OCI-LY1 (cell line): ENCODE data around the gene DDI1.

Experiments used
- CTCF ChIP-seq: fragments of 200-600 bp; sonication (generic), shearing (Covaris generic); IDR thresholded peaks from 2 replicates; pipeline ENCODE4 v1.5.1; 2017; ENCODE audit warnings: mild to moderate bottlenecking, antibody characterized with exemption, low read length, moderate library complexity, mixed read lengths
- EZH2 ChIP-seq: fragments of 200-600 bp; sonication (generic), shearing (Covaris generic); IDR thresholded peaks from 2 replicates; pipeline ENCODE4 v1.8.0; 2017; ENCODE audit warnings: borderline replicate concordance, mixed run types, mild to moderate bottlenecking, antibody characterized with exemption, low read length, moderate library complexity, mixed read lengths

DNA sequence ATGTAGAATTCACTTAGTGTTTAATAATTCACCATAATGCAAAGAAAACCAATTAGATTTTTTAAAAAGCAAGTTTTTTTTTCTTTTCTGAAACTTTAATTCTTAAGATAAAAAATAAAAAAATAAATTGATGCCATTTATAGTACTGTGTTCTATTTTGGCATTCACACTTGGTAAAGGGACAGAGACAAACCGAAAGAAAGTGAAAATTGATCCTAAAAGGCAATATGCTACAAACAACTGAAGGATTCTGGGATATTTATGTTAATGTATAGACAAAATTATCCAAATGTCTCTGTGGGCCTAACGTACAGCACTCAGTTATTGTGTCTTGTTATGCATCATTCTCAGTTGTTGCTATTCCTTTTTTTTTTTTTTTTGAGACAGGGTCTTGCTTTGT is 41.9 kb upstream of the DDI1 start:
- TF ChIP-seq EZH2 (no peak), CTCF (no peak)
